SK-N-SH treated with all-trans-retinoic acid at 6 μM for 48 hours (cell line): ENCODE measurements around the gene PDE1A.

Experiments used
- ARNTL ChIP-seq: fragments of 450-650 bp; formaldehyde crosslinking; IDR thresholded peaks from 2 replicates; pipeline ENCODE4 v1.5.0; 2020; ENCODE audit warnings: low read depth, mild to moderate bottlenecking, moderate library complexity, borderline replicate concordance
- CSDC2 ChIP-seq: fragments of 250-450 bp; sonication (Bioruptor Pico); IDR thresholded peaks from 2 replicates; pipeline ENCODE4 v1.5.0; 2020; ENCODE audit warnings: mild to moderate bottlenecking, moderate library complexity
- TF ChIP-seq, protein P1 (sequence below): fragments of 250-450 bp; sonication (Bioruptor Pico); IDR thresholded peaks from 2 replicates; pipeline ENCODE4 v1.8.0; 2021; ENCODE audit warnings: low read depth, mild to moderate bottlenecking, moderate library complexity, borderline replicate concordance

- TF ChIP-seq, protein P1, sequence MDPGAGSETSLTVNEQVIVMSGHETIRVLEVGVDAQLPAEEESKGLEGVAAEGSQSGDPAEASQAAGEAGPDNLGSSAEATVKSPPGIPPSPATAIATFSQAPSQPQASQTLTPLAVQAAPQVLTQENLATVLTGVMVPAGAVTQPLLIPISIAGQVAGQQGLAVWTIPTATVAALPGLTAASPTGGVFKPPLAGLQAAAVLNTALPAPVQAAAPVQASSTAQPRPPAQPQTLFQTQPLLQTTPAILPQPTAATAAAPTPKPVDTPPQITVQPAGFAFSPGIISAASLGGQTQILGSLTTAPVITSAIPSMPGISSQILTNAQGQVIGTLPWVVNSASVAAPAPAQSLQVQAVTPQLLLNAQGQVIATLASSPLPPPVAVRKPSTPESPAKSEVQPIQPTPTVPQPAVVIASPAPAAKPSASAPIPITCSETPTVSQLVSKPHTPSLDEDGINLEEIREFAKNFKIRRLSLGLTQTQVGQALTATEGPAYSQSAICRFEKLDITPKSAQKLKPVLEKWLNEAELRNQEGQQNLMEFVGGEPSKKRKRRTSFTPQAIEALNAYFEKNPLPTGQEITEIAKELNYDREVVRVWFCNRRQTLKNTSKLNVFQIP (CRISPR knock-in tag): no peak
- no peak for TF ChIP-seq CSDC2
- no peak for TF ChIP-seq ARNTL (CRISPR knock-in tag)
Observed at GRCh38 chr2:182404975-182405561, 21.8 kb downstream of the PDE1A start.
